HepG2 (cell line): ENCODE measurements around the gene IZUMO1R. TPM values are rescaled to one million over a fixed set of nuclear protein-coding genes. Genes with fewer than 3 reads are reported as not detected.

ENCODE experiments used
- ATAC-seq: fragments of 200-7000 bp; cut with Tn5 transposase; 3 replicates; pipeline ENCODE4 v1.9.1; 2020; ENCODE audit warnings: mild to moderate bottlenecking, moderate library complexity
- BruUV-seq: library from RNA; stranded (reverse); fragments of 400-500 nt; replicated peaks from 2 replicates; lab custom pipeline; 2021; lab: Mats Ljungman, UMichigan
- CTCF ChIA-PET: fragments of 300-600 bp; formaldehyde crosslinking; extraction: SDS; loops from one replicate; lab custom pipeline; 2021; ENCODE audit warnings: low total read pairs, inconsistent platforms, low intra/inter-chr PET ratio; lab: Yijun Ruan, JAX
- POLR2A ChIA-PET: fragments of 350-600 bp; sonication (Branson Sonifier 250); formaldehyde crosslinking; loops from one replicate; lab custom pipeline; 2020; ENCODE audit warnings: antibody characterized with exemption, inconsistent platforms; lab: Yijun Ruan, JAX
- DNase-seq: peaks from one replicate; pipeline ENCODE4 v3.0.0-alpha.2; 2015; ENCODE audit warnings: low spot score
- FAIRE-seq: peaks from 3 replicates; lab custom pipeline; 2011; peaks lifted over from hg19 to GRCh38; lab: Jason Lieb, UNC
- H2AFZ ChIP-seq: one replicate; pipeline ENCODE4 v1.6.1; 2011; ENCODE audit warnings: low read length, inconsistent platforms
- H3K27ac ChIP-seq: fragments of 300-600 bp; 3 replicates; pipeline ENCODE4 v1.8.0; 2011; ENCODE audit warnings: mixed run types, mild to moderate bottlenecking, mixed read lengths, low read length, inconsistent platforms; ENCODE audit not compliant: insufficient read depth; ENCODE audit errors: extremely low read length
- H3K27me3 ChIP-seq, 2 experiments: fragments of 200-600 bp in 1 of 2; 2 replicates in 1 of 2; 3 replicates in 1 of 2; pipeline versions ENCODE4 v1.6.0 to v1.8.0; 2011; ENCODE audit warnings: low read length in 2 of 2, mild to moderate bottlenecking in 2 of 2, moderate library complexity in 2 of 2, inconsistent platforms in 1 of 2; ENCODE audit not compliant: insufficient read depth in 2 of 2, control insufficient read depth in 1 of 2
- H3K36me3 ChIP-seq, 2 experiments: fragments of 200-600 bp in 1 of 2; replicated peaks in 1 of 2; 2 replicates in 1 of 2; 3 replicates in 1 of 2; pipeline versions ENCODE4 v1.5.1 to v1.8.0; 2011; ENCODE audit warnings: low read length in 2 of 2, inconsistent platforms in 1 of 2; ENCODE audit not compliant: insufficient read depth in 2 of 2, control insufficient read depth in 1 of 2
- H3K4me1 ChIP-seq: 2 replicates; pipeline ENCODE4 v1.5.1; 2012; ENCODE audit warnings: low read length, inconsistent platforms; ENCODE audit not compliant: insufficient read depth
- H3K4me2 ChIP-seq: 2 replicates; pipeline ENCODE4 v1.6.0; 2011; ENCODE audit warnings: low read depth, low read length, inconsistent platforms
- H3K4me3 ChIP-seq, 3 experiments: fragments of 200-600 bp in 1 of 3; sonication (generic), shearing (Covaris generic) in 1 of 3; replicated peaks in 1 of 3; 2 replicates each; pipeline ENCODE4 v1.5.1; 2011 to 2016; ENCODE audit warnings: low read length in 3 of 3, inconsistent platforms in 2 of 3, low read depth in 2 of 3, mild to moderate bottlenecking in 2 of 3, control low read depth in 1 of 3, mixed read lengths in 1 of 3; ENCODE audit not compliant: insufficient read depth in 1 of 3
- H3K79me2 ChIP-seq: one replicate; pipeline ENCODE4 v1.6.1; 2011; ENCODE audit warnings: low read length, inconsistent platforms; ENCODE audit not compliant: insufficient read depth
- H3K9ac ChIP-seq: 2 replicates; pipeline ENCODE4 v1.6.0; 2011; ENCODE audit warnings: mild to moderate bottlenecking, low read depth, low read length, inconsistent platforms; ENCODE audit not compliant: insufficient read depth
- H3K9me3 ChIP-seq: 2 replicates; pipeline ENCODE4 v1.5.1; 2012; ENCODE audit warnings: mild to moderate bottlenecking, low read length
- H4K20me1 ChIP-seq: 2 replicates; pipeline ENCODE4 v1.6.0; 2011; ENCODE audit warnings: inconsistent platforms, mild to moderate bottlenecking, low read length, moderate library complexity; ENCODE audit not compliant: insufficient read depth
- BRD4 ChIP-seq: sonication (generic); formaldehyde crosslinking; IDR thresholded peaks from 2 replicates; pipeline ENCODE4 v1.4.0; 2020; ENCODE audit warnings: missing genetic modification reagents
- FUBP1 ChIP-seq: sonication (generic); formaldehyde crosslinking; IDR thresholded peaks from 2 replicates; pipeline ENCODE4 v1.5.1; 2020; ENCODE audit warnings: missing genetic modification reagents, mild to moderate bottlenecking, borderline replicate concordance
- KAT8 ChIP-seq: IDR thresholded peaks from 2 replicates; pipeline ENCODE4 v1.6.1; 2016; ENCODE audit warnings: missing genetic modification reagents, missing compliant biosample characterization
- KDM1A ChIP-seq: IDR thresholded peaks from 2 replicates; pipeline ENCODE4 v1.6.1; 2016; ENCODE audit warnings: missing compliant biosample characterization
- KDM6A ChIP-seq: IDR thresholded peaks from 2 replicates; pipeline ENCODE4 v1.6.1; 2016; ENCODE audit warnings: low read depth
- MTA1 ChIP-seq: sonication (generic); formaldehyde crosslinking; IDR thresholded peaks from 2 replicates; pipeline ENCODE4 v1.4.0; 2020; ENCODE audit warnings: missing genetic modification reagents, mild to moderate bottlenecking, borderline replicate concordance
- POLR2G ChIP-seq: fragments of 200-400 bp; formaldehyde crosslinking; IDR thresholded peaks from 2 replicates; pipeline ENCODE4 v1.6.1; 2018; ENCODE audit warnings: mild to moderate bottlenecking, low read depth, low read length, moderate library complexity
- RAD51 ChIP-seq: fragments of 450-650 bp; IDR thresholded peaks from 2 replicates; pipeline ENCODE4 v1.6.1; 2016; ENCODE audit warnings: borderline replicate concordance
- RELA ChIP-seq: sonication (generic); formaldehyde crosslinking; IDR thresholded peaks from 2 replicates; pipeline ENCODE4 v1.4.0; 2020; ENCODE audit warnings: missing genetic modification reagents
- TSC22D2 ChIP-seq: sonication (generic); formaldehyde crosslinking; IDR thresholded peaks from 2 replicates; pipeline ENCODE4 v1.5.1; 2020; ENCODE audit warnings: missing genetic modification reagents, mild to moderate bottlenecking, borderline replicate concordance
- ZNF225 ChIP-seq: sonication (generic); formaldehyde crosslinking; IDR thresholded peaks from 2 replicates; pipeline ENCODE4 v1.4.0; 2020; ENCODE audit warnings: mild to moderate bottlenecking, missing genetic modification reagents
- ZNF839 ChIP-seq: sonication (generic); formaldehyde crosslinking; IDR thresholded peaks from 2 replicates; pipeline ENCODE4 v1.4.0; 2020; ENCODE audit warnings: missing genetic modification reagents, mild to moderate bottlenecking, borderline replicate concordance
- WGBS: methylation state at CpG from one replicate; pipeline ENCODE4 v1.1.6; 2017; ENCODE audit warnings: low lambda C conversion rate; 5-methylcytosine and 5-hydroxymethylcytosine counted together
- in situ Hi-C: cut with HindIII; loops from 2 replicates; pipeline ENCODE4 v1.10.0; 2017; ENCODE audit warnings: low pct_unique_long_range_greater_than_20kb; ENCODE audit not compliant: extremely low pct_ligation_motif_present
- intact Hi-C: fragments of 100-400 bp; cut with micrococcal nuclease; formaldehyde crosslinking; loops from one replicate; pipeline ENCODE4 v1.10.0; 2022; ENCODE audit not compliant: unreplicated experiment
- polyA plus RNA-seq, 8 experiments: library from polyadenylated mRNA; depleted of rRNA in 3 of 8; stranded (reverse) in 7 of 8; unstranded in 1 of 8; fragments of >200 nt; fragmentation: Illumina TruSeq in 4 of 8; extraction: Trizol in 4 of 8; gene quantifications; 2 replicates each; pipeline versions ENCODE4 v1.2.1 to v1.2.3, GENCODE V29; 2011 to 2016; ENCODE audit warnings: low read depth in 4 of 8, missing spikeins in 1 of 8, mixed read lengths in 1 of 8; ENCODE audit not compliant: insufficient read depth in 1 of 8
- total RNA-seq, 5 experiments: library from RNA; depleted of rRNA; stranded (reverse); fragments of >200 nt; fragmentation: Illumina TruSeq; extraction: Trizol; gene quantifications; 2 replicates each; pipeline ENCODE4 v1.2.3, GENCODE V29; 2016; ENCODE audit warnings: low read depth in 1 of 5

Gene IZUMO1R
- total and polyA plus RNA-seq, 2 of the 13 experiments (the other 11 are each of a cell fraction or from before 2014, with no cell fraction given) = not detected

DNA sequence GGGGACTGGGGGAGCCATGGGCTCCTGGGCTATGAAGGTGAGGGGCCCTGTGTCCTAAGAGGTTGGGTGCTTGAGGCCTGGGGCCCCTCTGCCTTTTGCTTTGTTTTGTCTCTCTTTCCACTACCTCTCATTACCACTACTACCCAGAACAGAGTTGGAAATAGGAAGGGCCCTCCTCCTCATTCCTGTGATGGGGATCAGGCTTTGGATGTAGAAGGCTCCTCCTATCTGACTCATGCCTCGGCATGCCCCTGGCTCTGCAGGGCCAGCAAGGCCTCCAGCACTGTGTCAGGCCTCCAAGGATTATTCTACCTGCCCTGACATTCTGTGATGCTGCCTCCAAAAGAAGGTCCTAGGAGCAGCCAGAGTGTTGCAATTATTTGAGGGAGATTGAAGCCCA, 766 bp downstream of the IZUMO1R start:
- DNase-seq = no peak
- Histone ChIP-seq H3K4me3 (no peak overlapping the region), H3K36me3 (no peaks in the 10 kb centered on the region), H3K9me3 (no peaks in the 10 kb centered on the region), H3K27ac (no peak overlapping the region), H3K9ac (no peak overlapping the region), H3K4me2 (no peak overlapping the region; the same call in 1 of the 2 replicates), H2AFZ (no peak overlapping the region), H3K79me2 (no peaks in the 10 kb centered on the region), H4K20me1 (no peaks in the 10 kb centered on the region), H3K27me3 (peaks cover 1 to 6% of the 10 kb centered on the region in 2 experiments; a peak in 2 of 5 replicates), H3K4me1 (peaks cover 19% of the 10 kb centered on the region)
- in situ Hi-C loops = no loop called here
- 0% methylated on average over 1 of the region's 1 CpG for WGBS
- FAIRE-seq = no peak
- ATAC-seq = no peak; the same call in 2 of the 3 replicates
- intact Hi-C loops = no loop called here
- POLR2A ChIA-PET = no interaction called here
- TF ChIP-seq ZNF225 (CRISPR knock-in tag) (no peak), KDM1A (CRISPR knock-in tag) (no peak), ZNF839 (CRISPR knock-in tag) (no peak), TSC22D2 (no peak), KAT8 (no peak), FUBP1 (CRISPR knock-in tag) (no peak), POLR2G (no peak), BRD4 (CRISPR knock-in tag) (no peak), MTA1 (CRISPR knock-in tag) (no peak), KDM6A (CRISPR knock-in tag) (no peak), RAD51 (no peak), RELA (CRISPR knock-in tag) (no peak)
- CTCF ChIA-PET = no interaction called here
- no TSS peak for BruUV-seq
